CD4-positive, alpha-beta T cell (primary cell): ENCODE results near the gene BICRA. TPM values are rescaled to one million over a fixed set of nuclear protein-coding genes. Genes with fewer than 3 reads are reported as not detected.
"Not testable (repeated sequence)": the region's sequence is repeated elsewhere in the genome, so short reads cannot be mapped to it uniquely, and the experiment has no call there.

Source experiments
- ATAC-seq: fragments of 200-7000 bp; cut with Tn5 transposase; one replicate; pipeline ENCODE4 v1.10.0; 2022; ENCODE audit warnings: mild to moderate bottlenecking; ENCODE audit not compliant: poor library complexity
- CTCF ChIA-PET: fragments of 350-600 bp; sonication (Branson Sonifier 250); formaldehyde crosslinking; loops from one replicate; lab custom pipeline; 2021; ENCODE audit warnings: antibody characterized with exemption, inconsistent platforms; lab: Charles Lee
- POLR2A ChIA-PET: fragments of 350-600 bp; sonication (Branson Sonifier 250); formaldehyde crosslinking; loops from one replicate; lab custom pipeline; 2021; ENCODE audit warnings: antibody characterized with exemption, inconsistent platforms; lab: Charles Lee
- DNase-seq, 14 experiments: peaks; one replicate each; pipeline ENCODE4 v3.0.0-alpha.2; 2013 to 2020; ENCODE audit warnings: mixed read lengths in 2 of 14
- H3K27ac ChIP-seq, 2 donors: one replicate each; pipeline versions ENCODE4 v1.5.1 to v1.7.0; 2013; ENCODE audit warnings: low read length in 2 of 2, low read depth in 1 of 2, mild to moderate bottlenecking in 1 of 2
- H3K27me3 ChIP-seq, 2 experiments: 1 replicate in 1 of 2; 2 replicates in 1 of 2; pipeline versions ENCODE4 v1.6.1 to v1.7.0; 2013; ENCODE audit warnings: low read length in 2 of 2, control low read depth in 1 of 2, mild to moderate bottlenecking in 1 of 2, moderate library complexity in 1 of 2; ENCODE audit not compliant: insufficient read depth in 2 of 2, control insufficient read depth in 1 of 2
- H3K36me3 ChIP-seq: one replicate; pipeline ENCODE4 v1.6.1; 2013; ENCODE audit warnings: low read length, control low read depth; ENCODE audit not compliant: insufficient read depth
- H3K4me1 ChIP-seq: one replicate; pipeline ENCODE4 v1.6.1; 2013; ENCODE audit warnings: low read length, control low read depth; ENCODE audit not compliant: insufficient read depth
- H3K4me3 ChIP-seq: one replicate; pipeline ENCODE4 v1.5.1; 2013; ENCODE audit warnings: mild to moderate bottlenecking, low read length, moderate library complexity
- H3K9me3 ChIP-seq, 2 experiments: 1 replicate in 1 of 2; 2 replicates in 1 of 2; pipeline versions ENCODE4 v1.6.1 to v1.7.0; 2013; ENCODE audit warnings: low read length in 2 of 2, mild to moderate bottlenecking in 2 of 2, control low read depth in 1 of 2, moderate library complexity in 1 of 2; ENCODE audit not compliant: control insufficient read depth in 1 of 2, insufficient read depth in 1 of 2
- H3K27ac Mint-ChIP-seq: one replicate; pipeline ENCODE4 v1.8.0; 2020; ENCODE audit warnings: mixed read lengths
- H3K27me3 Mint-ChIP-seq: one replicate; pipeline ENCODE4 v1.8.0; 2021; ENCODE audit warnings: mixed read lengths
- H3K36me3 Mint-ChIP-seq: one replicate; pipeline ENCODE4 v1.8.0; 2021; ENCODE audit warnings: low read depth, mixed read lengths
- H3K4me1 Mint-ChIP-seq: one replicate; pipeline ENCODE4 v1.8.0; 2021; ENCODE audit warnings: low read depth, mixed read lengths
- H3K4me3 Mint-ChIP-seq: one replicate; pipeline ENCODE4 v1.8.0; 2020; ENCODE audit warnings: mild to moderate bottlenecking, mixed read lengths
- H3K9me3 Mint-ChIP-seq: one replicate; pipeline ENCODE4 v1.8.0; 2020; ENCODE audit warnings: mixed read lengths
- CTCF ChIP-seq: fragments of 200-600 bp; IDR thresholded peaks from one replicate; pipeline ENCODE4 v1.8.0; 2022; ENCODE audit warnings: antibody characterized with exemption, mild to moderate bottlenecking
- intact Hi-C, 2 experiments: fragments of 100-400 bp; cut with DNase I in 1 of 2; cut with micrococcal nuclease in 1 of 2; formaldehyde crosslinking; loops; one replicate each; pipeline versions ENCODE4 v1.15.1 to v1.9.0; 2023 to 2025; cut with DNase I, micrococcal nuclease
- total RNA-seq, 174 experiments: library from RNA in 2 of 174; stranded (reverse) in 2 of 174; gene quantifications; one replicate each; pipeline ENCODE4 v1.2.3 and lab custom pipeline; 2021 to 2026

The BICRA gene
- total RNA-seq, 2 experiments from 2014 or later: 21.2 to 22.0 TPM

- H3K9me3 ChIP-seq: peaks cover 5 to 17% of the 10 kb centered on the region in 2 experiments
- no peak for ATAC-seq
- TF ChIP-seq CTCF: no peak
- Mint-ChIP-seq H3K27me3 (no peaks in the 10 kb centered on the region), H3K4me3 (peak overlapping the region; percentile 73), H3K27ac (peak overlapping the region; percentile 69), H3K36me3 (no peaks in the 10 kb centered on the region), H3K4me1 (peaks cover 41% of the 10 kb centered on the region), H3K9me3 (no peaks in the 10 kb centered on the region)
- H3K4me3 ChIP-seq: no peak overlapping the region
- H3K27me3 ChIP-seq: no peaks in the 10 kb centered on the region
- ChIA-PET CTCF (no interaction called here), POLR2A (no interaction called here)
- no peak for DNase-seq
- H3K4me1 ChIP-seq: peaks cover 46% of the 10 kb centered on the region
- peak overlapping the region; percentile 9 to 31 for H3K27ac ChIP-seq
- intact Hi-C loops: no loop called here
- no peaks in the 10 kb centered on the region for H3K36me3 ChIP-seq
Measured at GRCh38 chr19:47582320-47582909, 26.5 kb upstream of the BICRA start.

GRCh38 chr19:47583161-47583560 is 25.8 kb upstream of the BICRA start:
- H3K27me3 ChIP-seq, H3K27me3 Mint-ChIP-seq, intact Hi-C loops, H3K4me3 ChIP-seq, ATAC-seq, H3K27ac ChIP-seq, H3K36me3 ChIP-seq, CTCF ChIA-PET, DNase-seq, H3K36me3 Mint-ChIP-seq, H3K9me3 Mint-ChIP-seq: not testable (repeated sequence)
- POLR2A ChIA-PET: interaction anchor here (0.8 kb wide), 1 partner anchor 100 kb away, joined by 5 read pairs; no protein-coding TSS in a partner anchor
- Mint-ChIP-seq H3K4me1 (peaks cover 34% of the 10 kb centered on the region), H3K4me3 (peak overlapping the region; percentile 69), H3K27ac (peak overlapping the region; percentile 61)
- H3K9me3 ChIP-seq: peaks cover 5 to 17% of the 10 kb centered on the region in 2 experiments
- H3K4me1 ChIP-seq: peaks cover 39% of the 10 kb centered on the region

GRCh38 chr19:47587295-47587694 is 21.6 kb upstream of the BICRA start:
- Mint-ChIP-seq H3K27me3 (no peaks in the 10 kb centered on the region), H3K9me3 (no peaks in the 10 kb centered on the region), H3K4me3 (no peak overlapping the region), H3K4me1 (peaks cover 10% of the 10 kb centered on the region), H3K36me3 (no peaks in the 10 kb centered on the region), H3K27ac (no peak overlapping the region)
- ChIA-PET POLR2A (no interaction called here), CTCF (no interaction called here)
- Histone ChIP-seq H3K4me3 (no peak overlapping the region), H3K9me3 (peaks cover 5 to 17% of the 10 kb centered on the region in 2 experiments), H3K4me1 (peaks cover 6% of the 10 kb centered on the region), H3K27me3 (no peaks in the 10 kb centered on the region), H3K36me3 (no peaks in the 10 kb centered on the region), H3K27ac (no peak overlapping the region)
- TF ChIP-seq CTCF: no peak
- intact Hi-C loops: no loop called here
- DNase-seq (no peak), ATAC-seq (no peak)

GRCh38 chr19:47589824-47590223 is 19.1 kb upstream of the BICRA start:
- ChIA-PET CTCF (no interaction called here), POLR2A (no interaction called here)
- H3K4me3 ChIP-seq: no peak overlapping the region
- no peaks in the 10 kb centered on the region for H3K4me1 Mint-ChIP-seq
- H3K27ac ChIP-seq: no peak overlapping the region
- H3K4me1 ChIP-seq: no peaks in the 10 kb centered on the region
- H3K27me3 ChIP-seq: no peaks in the 10 kb centered on the region
- H3K36me3 ChIP-seq: no peaks in the 10 kb centered on the region
- no peak for TF ChIP-seq CTCF
- H3K9me3 Mint-ChIP-seq: no peaks in the 10 kb centered on the region
- no peak for ATAC-seq
- intact Hi-C loops: no loop called here
- no peak overlapping the region for H3K4me3 Mint-ChIP-seq
- no peaks in the 10 kb centered on the region for H3K27me3 Mint-ChIP-seq
- no peak for DNase-seq
- H3K36me3 Mint-ChIP-seq: no peaks in the 10 kb centered on the region
- H3K9me3 ChIP-seq: peaks cover 5 to 17% of the 10 kb centered on the region in 2 experiments
- H3K27ac Mint-ChIP-seq: no peak overlapping the region
